Mesothelial cell of epicardium (in vitro differentiated cells): ENCODE data around the gene SYT17. TPM values are rescaled to one million over a fixed set of nuclear protein-coding genes. Genes with fewer than 3 reads are reported as not detected.

Experiments used
- DNase-seq, 2 experiments: peaks; one replicate each; pipeline ENCODE4 v3.0.0; 2021; ENCODE audit warnings: low spot score in 2 of 2; ENCODE audit not compliant: unreplicated experiment in 2 of 2
- H3K27ac Mint-ChIP-seq: 2 replicates; pipeline ENCODE4 v1.8.0; 2021; ENCODE audit warnings: mixed read lengths
- H3K27me3 Mint-ChIP-seq: 2 replicates; pipeline ENCODE4 v1.8.0; 2021; ENCODE audit warnings: low read depth, mixed read lengths
- H3K36me3 Mint-ChIP-seq: 2 replicates; pipeline ENCODE4 v1.8.0; 2021; ENCODE audit warnings: mixed read lengths
- H3K4me1 Mint-ChIP-seq: 2 replicates; pipeline ENCODE4 v1.8.0; 2021; ENCODE audit warnings: mixed read lengths
- H3K4me3 Mint-ChIP-seq: 2 replicates; pipeline ENCODE4 v1.8.0; 2021; ENCODE audit warnings: mild to moderate bottlenecking, moderate library complexity, mixed read lengths
- H3K9me3 Mint-ChIP-seq: 2 replicates; pipeline ENCODE4 v1.8.0; 2021; ENCODE audit warnings: mixed read lengths
- total RNA-seq: library from RNA; stranded (reverse); gene quantifications from 3 replicates; pipeline ENCODE4 v1.2.1, GENCODE V29; 2021
- TF ChIP-seq, protein P1 (sequence below): fragments of 200-600 bp; sonication (generic); IDR thresholded peaks from one replicate; pipeline ENCODE4 v1.5.0; 2021; ENCODE audit warnings: antibody characterized with exemption; ENCODE audit not compliant: unreplicated experiment

The SYT17 gene
- total RNA-seq, 1 donor from 2014 or later = 7.4 TPM

DNA sequence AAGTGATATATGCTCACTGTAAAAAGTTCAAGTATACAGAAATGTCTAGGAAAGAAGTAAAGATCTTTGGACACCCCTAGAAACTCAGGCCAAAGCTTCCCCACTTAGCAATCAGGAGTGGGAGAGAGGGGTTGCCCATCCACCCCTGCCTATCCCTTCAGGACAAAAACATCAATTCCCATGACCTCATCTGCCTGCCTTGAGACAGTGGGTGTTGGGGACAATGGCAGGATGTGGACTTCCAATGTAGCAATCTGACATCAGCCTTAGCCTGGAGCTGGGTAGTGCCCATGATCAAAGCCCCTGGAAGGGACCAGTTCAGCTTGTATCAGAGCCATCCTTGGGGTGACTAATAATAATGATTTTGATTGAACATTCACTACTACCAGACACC is 36.2 kb upstream of the SYT17 start:
- TF ChIP-seq, protein P1, sequence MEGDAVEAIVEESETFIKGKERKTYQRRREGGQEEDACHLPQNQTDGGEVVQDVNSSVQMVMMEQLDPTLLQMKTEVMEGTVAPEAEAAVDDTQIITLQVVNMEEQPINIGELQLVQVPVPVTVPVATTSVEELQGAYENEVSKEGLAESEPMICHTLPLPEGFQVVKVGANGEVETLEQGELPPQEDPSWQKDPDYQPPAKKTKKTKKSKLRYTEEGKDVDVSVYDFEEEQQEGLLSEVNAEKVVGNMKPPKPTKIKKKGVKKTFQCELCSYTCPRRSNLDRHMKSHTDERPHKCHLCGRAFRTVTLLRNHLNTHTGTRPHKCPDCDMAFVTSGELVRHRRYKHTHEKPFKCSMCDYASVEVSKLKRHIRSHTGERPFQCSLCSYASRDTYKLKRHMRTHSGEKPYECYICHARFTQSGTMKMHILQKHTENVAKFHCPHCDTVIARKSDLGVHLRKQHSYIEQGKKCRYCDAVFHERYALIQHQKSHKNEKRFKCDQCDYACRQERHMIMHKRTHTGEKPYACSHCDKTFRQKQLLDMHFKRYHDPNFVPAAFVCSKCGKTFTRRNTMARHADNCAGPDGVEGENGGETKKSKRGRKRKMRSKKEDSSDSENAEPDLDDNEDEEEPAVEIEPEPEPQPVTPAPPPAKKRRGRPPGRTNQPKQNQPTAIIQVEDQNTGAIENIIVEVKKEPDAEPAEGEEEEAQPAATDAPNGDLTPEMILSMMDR = no peak

DNA sequence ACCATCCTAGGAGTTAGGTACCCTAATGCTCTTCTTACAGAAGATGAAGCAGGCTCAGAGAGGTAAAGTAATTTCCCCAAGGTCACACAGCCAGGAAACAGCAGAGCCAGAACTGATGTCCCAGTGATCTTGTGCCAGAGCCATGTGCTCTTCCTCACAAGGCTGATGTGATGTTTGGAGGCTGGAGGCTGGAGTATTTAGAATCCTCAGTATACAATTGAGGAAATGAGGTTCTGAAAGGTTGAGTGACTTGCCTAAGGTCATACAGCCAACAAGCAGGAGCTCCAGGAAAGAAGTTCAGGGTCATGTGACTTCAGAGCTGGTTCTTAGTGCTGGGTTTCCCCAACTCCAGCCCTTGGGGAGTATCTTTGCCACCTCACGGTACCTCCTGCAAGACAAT is 35.8 kb upstream of the SYT17 start:
- Mint-ChIP-seq H3K4me1 (peaks cover 32% of the 10 kb centered on the region), H3K4me3 (no peak overlapping the region), H3K27ac (no peak overlapping the region), H3K27me3 (no peaks in the 10 kb centered on the region), H3K36me3 (no peaks in the 10 kb centered on the region), H3K9me3 (no peaks in the 10 kb centered on the region)
- DNase-seq = no peak
- TF ChIP-seq, protein P1 = no peak

More for the DNA sequence above, 36.2 kb upstream of the SYT17 start:
- Mint-ChIP-seq H3K4me1 (peaks cover 28% of the 10 kb centered on the region), H3K27me3 (no peaks in the 10 kb centered on the region), H3K27ac (no peak overlapping the region), H3K36me3 (peaks cover 4% of the 10 kb centered on the region), H3K4me3 (no peak overlapping the region), H3K9me3 (no peaks in the 10 kb centered on the region)
- DNase-seq = no peak

DNA sequence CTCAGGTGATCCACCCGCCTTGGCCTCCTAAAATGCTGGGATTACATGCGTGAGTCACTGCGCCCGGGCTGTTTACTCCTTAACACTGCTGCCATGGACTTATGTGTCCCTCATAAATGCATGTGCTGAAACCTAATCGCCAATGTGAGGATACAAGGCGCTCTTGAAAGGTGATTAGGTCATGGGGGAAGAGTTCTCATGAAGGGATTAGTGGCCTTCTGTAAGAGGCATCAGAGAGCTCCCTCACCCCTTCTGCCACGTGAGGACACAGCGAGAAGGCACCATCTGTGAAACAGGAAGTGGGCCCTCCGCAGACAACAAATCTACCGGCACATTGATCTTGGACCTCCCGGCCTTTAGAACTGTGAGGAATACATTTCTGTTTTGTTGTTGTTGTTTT is 35.1 kb upstream of the SYT17 start:
- no peak overlapping the region for H3K4me3 Mint-ChIP-seq
- no peak for DNase-seq
- H3K9me3 Mint-ChIP-seq = no peaks in the 10 kb centered on the region
- TF ChIP-seq, protein P1 = no peak
- H3K27ac Mint-ChIP-seq = no peak overlapping the region
- peaks cover 38% of the 10 kb centered on the region for H3K4me1 Mint-ChIP-seq
- H3K27me3 Mint-ChIP-seq = no peaks in the 10 kb centered on the region
- H3K36me3 Mint-ChIP-seq = no peaks in the 10 kb centered on the region

DNA sequence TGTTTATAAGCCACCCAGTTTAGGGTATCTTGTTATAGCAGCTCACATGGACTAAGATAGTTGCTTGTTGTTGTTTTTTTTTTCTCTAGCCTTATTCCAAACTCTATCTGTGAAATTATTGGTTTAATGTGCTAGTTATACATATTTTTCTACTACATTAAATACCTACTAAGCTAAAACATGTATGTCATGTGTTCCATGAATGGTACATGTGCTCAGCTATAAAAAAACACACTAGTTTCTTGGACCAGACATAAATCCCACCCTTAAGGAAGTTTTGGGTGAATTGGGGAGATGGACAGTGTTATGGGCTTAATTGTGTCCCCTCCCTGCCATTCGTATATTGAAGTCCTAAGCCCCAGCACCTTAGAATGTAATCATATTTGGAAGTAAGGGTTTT is 34.4 kb upstream of the SYT17 start:
- Mint-ChIP-seq H3K27ac (no peak overlapping the region), H3K4me3 (no peak overlapping the region), H3K27me3 (no peaks in the 10 kb centered on the region), H3K36me3 (no peaks in the 10 kb centered on the region), H3K4me1 (peaks cover 40% of the 10 kb centered on the region), H3K9me3 (no peaks in the 10 kb centered on the region)
- TF ChIP-seq, protein P1 = no peak
- DNase-seq = no peak

DNA sequence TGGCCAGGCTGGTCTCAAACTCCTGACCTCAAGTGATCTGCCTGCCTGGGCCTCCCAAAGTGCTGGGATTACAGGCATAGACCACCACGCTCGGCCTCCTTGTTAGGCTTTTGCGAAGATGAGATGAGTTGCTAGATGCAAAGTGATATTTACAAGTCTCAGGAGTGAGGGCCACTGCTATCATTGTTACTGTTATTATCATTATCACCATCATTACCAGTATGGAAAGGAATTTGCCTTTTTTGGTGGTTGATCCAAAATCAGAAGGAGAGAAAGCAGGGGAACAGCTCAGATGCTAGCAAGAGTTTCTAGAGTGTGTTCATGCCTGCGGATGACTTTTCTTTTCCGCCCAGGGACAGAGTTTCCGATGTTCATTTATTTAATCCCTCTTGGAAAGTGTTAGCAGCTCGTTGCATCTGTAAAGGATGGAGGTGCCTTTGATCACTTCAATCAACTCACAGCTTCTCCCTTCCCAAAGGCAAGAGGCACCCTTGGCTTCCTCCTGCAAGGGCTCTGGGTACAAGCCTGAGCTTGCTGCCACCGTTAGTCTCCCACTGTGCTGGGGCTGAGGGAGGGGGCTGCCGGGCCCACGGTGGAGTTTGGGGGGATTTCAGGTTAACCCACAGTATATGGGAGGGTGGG is 32.7 kb upstream of the SYT17 start:
- H3K4me3 Mint-ChIP-seq = no peak overlapping the region
- H3K36me3 Mint-ChIP-seq = no peaks in the 10 kb centered on the region
- TF ChIP-seq, protein P1 = no peak
- DNase-seq = no peak
- H3K27me3 Mint-ChIP-seq = no peaks in the 10 kb centered on the region
- H3K4me1 Mint-ChIP-seq = peaks cover 52% of the 10 kb centered on the region
- peak overlapping the region; percentile 39 for H3K27ac Mint-ChIP-seq
- H3K9me3 Mint-ChIP-seq = no peaks in the 10 kb centered on the region
